Astrocyte (in vitro differentiated cells and primary cell): ENCODE data around the gene TTC14. TPM values are rescaled to one million over a fixed set of nuclear protein-coding genes. Genes with fewer than 3 reads are reported as not detected.

Experiments used
- DNase-seq: peaks from one replicate; pipeline ENCODE4 v3.0.0-alpha.2; 2010; ENCODE audit warnings: low read depth
- FAIRE-seq: peaks from 2 replicates; lab custom pipeline; 2011; peaks lifted over from hg19 to GRCh38; lab: Jason Lieb, UNC
- H2AFZ ChIP-seq: 2 replicates; pipeline ENCODE4 v1.6.0; 2012; ENCODE audit warnings: low read depth, low read length, inconsistent platforms
- H3K27ac ChIP-seq: 2 replicates; pipeline ENCODE4 v1.5.1; 2011; ENCODE audit warnings: low read depth, low read length, inconsistent platforms
- H3K27me3 ChIP-seq: 2 replicates; pipeline ENCODE4 v1.6.0; 2011; ENCODE audit warnings: low read length, inconsistent platforms; ENCODE audit not compliant: insufficient read depth
- H3K36me3 ChIP-seq: 2 replicates; pipeline ENCODE4 v1.5.1; 2011; ENCODE audit warnings: low read length, inconsistent platforms; ENCODE audit not compliant: insufficient read depth
- H3K4me1 ChIP-seq: 2 replicates; pipeline ENCODE4 v1.5.1; 2011; ENCODE audit warnings: low read length, inconsistent platforms; ENCODE audit not compliant: insufficient read depth
- H3K4me2 ChIP-seq: 2 replicates; pipeline ENCODE4 v1.6.0; 2012; ENCODE audit warnings: low read length, inconsistent platforms
- H3K4me3 ChIP-seq: 2 replicates; pipeline ENCODE4 v1.5.1; 2011; ENCODE audit warnings: low read depth, mild to moderate bottlenecking, low read length, inconsistent platforms; ENCODE audit not compliant: insufficient read depth
- H3K79me2 ChIP-seq: 2 replicates; pipeline ENCODE4 v1.6.0; 2012; ENCODE audit warnings: mild to moderate bottlenecking, low read length, inconsistent platforms; ENCODE audit not compliant: insufficient read depth
- H3K9ac ChIP-seq: 2 replicates; pipeline ENCODE4 v1.6.0; 2012; ENCODE audit warnings: mild to moderate bottlenecking, low read length, inconsistent platforms
- H3K9me3 ChIP-seq: 2 replicates; pipeline ENCODE4 v1.5.1; 2012; ENCODE audit warnings: low read depth, mild to moderate bottlenecking, low read length, inconsistent platforms; ENCODE audit not compliant: insufficient read depth
- H4K20me1 ChIP-seq: 2 replicates; pipeline ENCODE4 v1.6.0; 2012; ENCODE audit warnings: low read length, inconsistent platforms; ENCODE audit not compliant: insufficient read depth
- H3K27ac Mint-ChIP-seq: one replicate; pipeline ENCODE4 v1.8.0; 2021; ENCODE audit warnings: mild to moderate bottlenecking, mixed read lengths; ENCODE audit not compliant: unreplicated experiment
- H3K27me3 Mint-ChIP-seq: one replicate; pipeline ENCODE4 v1.8.0; 2021; ENCODE audit warnings: low read depth, mixed read lengths; ENCODE audit not compliant: unreplicated experiment
- H3K36me3 Mint-ChIP-seq: one replicate; pipeline ENCODE4 v1.8.0; 2021; ENCODE audit warnings: low read depth, mixed read lengths; ENCODE audit not compliant: unreplicated experiment
- H3K4me1 Mint-ChIP-seq: one replicate; pipeline ENCODE4 v1.8.0; 2021; ENCODE audit warnings: low read depth, mixed read lengths; ENCODE audit not compliant: unreplicated experiment
- H3K4me3 Mint-ChIP-seq: one replicate; pipeline ENCODE4 v1.8.0; 2021; ENCODE audit warnings: mild to moderate bottlenecking, moderate library complexity, mixed read lengths; ENCODE audit not compliant: unreplicated experiment
- H3K9me3 Mint-ChIP-seq: one replicate; pipeline ENCODE4 v1.8.0; 2021; ENCODE audit warnings: mild to moderate bottlenecking, mixed read lengths; ENCODE audit not compliant: unreplicated experiment
- CTCF ChIP-seq: IDR thresholded peaks from 2 replicates; pipeline ENCODE4 v1.5.1; 2011; ENCODE audit warnings: low read depth, mild to moderate bottlenecking, inconsistent platforms, low read length, moderate library complexity; ENCODE audit not compliant: insufficient read depth
- EZH2 ChIP-seq: IDR thresholded peaks from 2 replicates; pipeline ENCODE4 v1.6.1; 2012; ENCODE audit warnings: mild to moderate bottlenecking, low read length, inconsistent platforms; ENCODE audit not compliant: insufficient read depth
- total RNA-seq: library from RNA; stranded (reverse); gene quantifications from 2 replicates; pipeline ENCODE4 v1.2.1, GENCODE V29; 2021

The TTC14 gene
- total RNA-seq, 1 donor from 2014 or later = 42.5 TPM

- FAIRE-seq (no peak), DNase-seq (no peak)
- no peak overlapping the region for H3K4me2 ChIP-seq
- H3K36me3 ChIP-seq = no peaks in the 10 kb centered on the region
- no peak overlapping the region for H2AFZ ChIP-seq
- peaks cover 5% of the 10 kb centered on the region for H3K27me3 Mint-ChIP-seq
- peaks cover 3% of the 10 kb centered on the region for H3K9me3 Mint-ChIP-seq
- no peak overlapping the region for H3K4me3 Mint-ChIP-seq
- H3K27me3 ChIP-seq = no peaks in the 10 kb centered on the region
- no peaks in the 10 kb centered on the region for H3K4me1 ChIP-seq
- no peak overlapping the region for H3K27ac Mint-ChIP-seq
- no peaks in the 10 kb centered on the region for H3K36me3 Mint-ChIP-seq
- H3K4me3 ChIP-seq = no peak overlapping the region
- no peaks in the 10 kb centered on the region for H3K9me3 ChIP-seq
- H4K20me1 ChIP-seq = no peaks in the 10 kb centered on the region
- TF ChIP-seq EZH2 = no peak
- TF ChIP-seq CTCF = no peak
- no peak overlapping the region for H3K27ac ChIP-seq
- H3K9ac ChIP-seq = no peak overlapping the region
- H3K4me1 Mint-ChIP-seq = no peaks in the 10 kb centered on the region
- no peaks in the 10 kb centered on the region for H3K79me2 ChIP-seq
These were observed 29.4 kb downstream of the TTC14 start for GRCh38 chr3:180631317-180631716.

- Mint-ChIP-seq H3K9me3 (peaks cover 3% of the 10 kb centered on the region), H3K27me3 (peaks cover 5% of the 10 kb centered on the region), H3K4me1 (no peaks in the 10 kb centered on the region), H3K27ac (peak overlapping the region; percentile 3), H3K4me3 (no peak overlapping the region), H3K36me3 (no peaks in the 10 kb centered on the region)
- no peak for TF ChIP-seq EZH2
- no peak for TF ChIP-seq CTCF
- no peak for FAIRE-seq
- no peaks in the 10 kb centered on the region for H3K9me3 ChIP-seq
- H3K4me3 ChIP-seq = no peak overlapping the region
- no peak overlapping the region for H2AFZ ChIP-seq
- no peaks in the 10 kb centered on the region for H3K79me2 ChIP-seq
- DNase-seq = no peak
- H3K4me2 ChIP-seq = no peak overlapping the region
- H3K4me1 ChIP-seq = no peaks in the 10 kb centered on the region
- no peaks in the 10 kb centered on the region for H3K27me3 ChIP-seq
- H3K36me3 ChIP-seq = no peaks in the 10 kb centered on the region
- no peak overlapping the region for H3K27ac ChIP-seq
- H3K9ac ChIP-seq = no peak overlapping the region
- H4K20me1 ChIP-seq = no peaks in the 10 kb centered on the region
These were observed 31.8 kb downstream of the TTC14 start for GRCh38 chr3:180633722-180634121.

- H3K27me3 Mint-ChIP-seq = peaks cover 2% of the 10 kb centered on the region
- no peak overlapping the region for H3K27ac Mint-ChIP-seq
- H3K9me3 Mint-ChIP-seq = no peaks in the 10 kb centered on the region
- Histone ChIP-seq H3K4me3 (no peak overlapping the region), H3K4me2 (no peak overlapping the region), H4K20me1 (no peaks in the 10 kb centered on the region), H3K27me3 (no peaks in the 10 kb centered on the region), H2AFZ (no peak overlapping the region), H3K9me3 (no peaks in the 10 kb centered on the region), H3K4me1 (no peaks in the 10 kb centered on the region), H3K9ac (no peak overlapping the region), H3K79me2 (no peaks in the 10 kb centered on the region), H3K36me3 (no peaks in the 10 kb centered on the region), H3K27ac (no peak overlapping the region)
- DNase-seq (no peak), FAIRE-seq (no peak)
- no peak for TF ChIP-seq CTCF
- no peak for TF ChIP-seq EZH2
- no peaks in the 10 kb centered on the region for H3K36me3 Mint-ChIP-seq
- H3K4me1 Mint-ChIP-seq = no peaks in the 10 kb centered on the region
- no peak overlapping the region for H3K4me3 Mint-ChIP-seq
These were observed 39.0 kb downstream of the TTC14 start for GRCh38 chr3:180640987-180641386.
